HepG2 (cell line): ENCODE results near the gene PELI1. TPM values are rescaled to one million over a fixed set of nuclear protein-coding genes. Genes with fewer than 3 reads are reported as not detected.

ENCODE experiments used
- ATAC-seq: fragments of 200-7000 bp; cut with Tn5 transposase; 3 replicates; pipeline ENCODE4 v1.9.1; 2020; ENCODE audit warnings: mild to moderate bottlenecking, moderate library complexity
- BruUV-seq: library from RNA; stranded (reverse); fragments of 400-500 nt; replicated peaks from 2 replicates; lab custom pipeline; 2021; lab: Mats Ljungman, UMichigan
- CTCF ChIA-PET: fragments of 300-600 bp; formaldehyde crosslinking; extraction: SDS; loops from one replicate; lab custom pipeline; 2021; ENCODE audit warnings: low total read pairs, inconsistent platforms, low intra/inter-chr PET ratio; lab: Yijun Ruan, JAX
- POLR2A ChIA-PET: fragments of 350-600 bp; sonication (Branson Sonifier 250); formaldehyde crosslinking; loops from one replicate; lab custom pipeline; 2020; ENCODE audit warnings: antibody characterized with exemption, inconsistent platforms; lab: Yijun Ruan, JAX
- DNase-seq: peaks from one replicate; pipeline ENCODE4 v3.0.0-alpha.2; 2015; ENCODE audit warnings: low spot score
- FAIRE-seq: peaks from 3 replicates; lab custom pipeline; 2011; peaks lifted over from hg19 to GRCh38; lab: Jason Lieb, UNC
- H2AFZ ChIP-seq: one replicate; pipeline ENCODE4 v1.6.1; 2011; ENCODE audit warnings: low read length, inconsistent platforms
- H3K27ac ChIP-seq: fragments of 300-600 bp; 3 replicates; pipeline ENCODE4 v1.8.0; 2011; ENCODE audit warnings: mixed run types, mild to moderate bottlenecking, mixed read lengths, low read length, inconsistent platforms; ENCODE audit not compliant: insufficient read depth; ENCODE audit errors: extremely low read length
- H3K27me3 ChIP-seq, 2 experiments: fragments of 200-600 bp in 1 of 2; 2 replicates in 1 of 2; 3 replicates in 1 of 2; pipeline versions ENCODE4 v1.6.0 to v1.8.0; 2011; ENCODE audit warnings: low read length in 2 of 2, mild to moderate bottlenecking in 2 of 2, moderate library complexity in 2 of 2, inconsistent platforms in 1 of 2; ENCODE audit not compliant: insufficient read depth in 2 of 2, control insufficient read depth in 1 of 2
- H3K36me3 ChIP-seq, 2 experiments: fragments of 200-600 bp in 1 of 2; replicated peaks in 1 of 2; 2 replicates in 1 of 2; 3 replicates in 1 of 2; pipeline versions ENCODE4 v1.5.1 to v1.8.0; 2011; ENCODE audit warnings: low read length in 2 of 2, inconsistent platforms in 1 of 2; ENCODE audit not compliant: insufficient read depth in 2 of 2, control insufficient read depth in 1 of 2
- H3K4me1 ChIP-seq: 2 replicates; pipeline ENCODE4 v1.5.1; 2012; ENCODE audit warnings: low read length, inconsistent platforms; ENCODE audit not compliant: insufficient read depth
- H3K4me2 ChIP-seq: 2 replicates; pipeline ENCODE4 v1.6.0; 2011; ENCODE audit warnings: low read depth, low read length, inconsistent platforms
- H3K4me3 ChIP-seq, 3 experiments: fragments of 200-600 bp in 1 of 3; sonication (generic), shearing (Covaris generic) in 1 of 3; replicated peaks in 1 of 3; 2 replicates each; pipeline ENCODE4 v1.5.1; 2011 to 2016; ENCODE audit warnings: low read length in 3 of 3, inconsistent platforms in 2 of 3, low read depth in 2 of 3, mild to moderate bottlenecking in 2 of 3, control low read depth in 1 of 3, mixed read lengths in 1 of 3; ENCODE audit not compliant: insufficient read depth in 1 of 3
- H3K79me2 ChIP-seq: one replicate; pipeline ENCODE4 v1.6.1; 2011; ENCODE audit warnings: low read length, inconsistent platforms; ENCODE audit not compliant: insufficient read depth
- H3K9ac ChIP-seq: 2 replicates; pipeline ENCODE4 v1.6.0; 2011; ENCODE audit warnings: mild to moderate bottlenecking, low read depth, low read length, inconsistent platforms; ENCODE audit not compliant: insufficient read depth
- H3K9me3 ChIP-seq: 2 replicates; pipeline ENCODE4 v1.5.1; 2012; ENCODE audit warnings: mild to moderate bottlenecking, low read length
- H4K20me1 ChIP-seq: 2 replicates; pipeline ENCODE4 v1.6.0; 2011; ENCODE audit warnings: inconsistent platforms, mild to moderate bottlenecking, low read length, moderate library complexity; ENCODE audit not compliant: insufficient read depth
- ESRRA ChIP-seq: sonication (generic); formaldehyde crosslinking; IDR thresholded peaks from 2 replicates; pipeline ENCODE4 v1.5.1; 2020; ENCODE audit warnings: mild to moderate bottlenecking, low read depth, missing genetic modification reagents
- FOXO1 ChIP-seq: sonication (generic); formaldehyde crosslinking; IDR thresholded peaks from 2 replicates; pipeline ENCODE4 v1.4.0; 2020; ENCODE audit warnings: missing genetic modification reagents
- HMGA1 ChIP-seq: sonication (generic); formaldehyde crosslinking; conservative IDR thresholded peaks from 2 replicates; pipeline ENCODE4 v1.4.0; 2020; ENCODE audit warnings: missing genetic modification reagents
- KDM5A ChIP-seq: fragments of 200-600 bp; sonication (generic); IDR thresholded peaks from 2 replicates; pipeline ENCODE4 v1.7.0; 2018; ENCODE audit warnings: antibody characterized with exemption, mild to moderate bottlenecking, low read length, borderline replicate concordance
- NCOA5 ChIP-seq: sonication (generic); formaldehyde crosslinking; IDR thresholded peaks from 2 replicates; pipeline ENCODE4 v1.4.0; 2020; ENCODE audit warnings: missing genetic modification reagents
- ZNF781 ChIP-seq: sonication (generic); formaldehyde crosslinking; IDR thresholded peaks from 2 replicates; pipeline ENCODE4 v1.5.1; 2020; ENCODE audit warnings: borderline replicate concordance, mild to moderate bottlenecking, missing genetic modification reagents; ENCODE audit errors: not compliant biosample characterization
- WGBS: methylation state at CpG from one replicate; pipeline ENCODE4 v1.1.6; 2017; ENCODE audit warnings: low lambda C conversion rate; 5-methylcytosine and 5-hydroxymethylcytosine counted together
- in situ Hi-C: cut with HindIII; loops from 2 replicates; pipeline ENCODE4 v1.10.0; 2017; ENCODE audit warnings: low pct_unique_long_range_greater_than_20kb; ENCODE audit not compliant: extremely low pct_ligation_motif_present
- intact Hi-C: fragments of 100-400 bp; cut with micrococcal nuclease; formaldehyde crosslinking; loops from one replicate; pipeline ENCODE4 v1.10.0; 2022; ENCODE audit not compliant: unreplicated experiment
- polyA plus RNA-seq, 8 experiments: library from polyadenylated mRNA; depleted of rRNA in 3 of 8; stranded (reverse) in 7 of 8; unstranded in 1 of 8; fragments of >200 nt; fragmentation: Illumina TruSeq in 4 of 8; extraction: Trizol in 4 of 8; gene quantifications; 2 replicates each; pipeline versions ENCODE4 v1.2.1 to v1.2.3, GENCODE V29; 2011 to 2016; ENCODE audit warnings: low read depth in 4 of 8, missing spikeins in 1 of 8, mixed read lengths in 1 of 8; ENCODE audit not compliant: insufficient read depth in 1 of 8
- total RNA-seq, 5 experiments: library from RNA; depleted of rRNA; stranded (reverse); fragments of >200 nt; fragmentation: Illumina TruSeq; extraction: Trizol; gene quantifications; 2 replicates each; pipeline ENCODE4 v1.2.3, GENCODE V29; 2016; ENCODE audit warnings: low read depth in 1 of 5
- TF ChIP-seq, protein P1 (sequence below): sonication (generic); formaldehyde crosslinking; IDR thresholded peaks from 2 replicates; pipeline ENCODE4 v1.4.0; 2020; ENCODE audit warnings: mild to moderate bottlenecking, missing genetic modification reagents, borderline replicate concordance
- TF ChIP-seq, protein P2 (sequence below): sonication (generic); formaldehyde crosslinking; IDR thresholded peaks from 2 replicates; pipeline ENCODE4 v1.4.0; 2020; ENCODE audit warnings: missing genetic modification reagents
- TF ChIP-seq, protein P3 (sequence below): fragments of 450-650 bp; IDR thresholded peaks from 2 replicates; pipeline ENCODE4 v1.6.1; 2017
- TF ChIP-seq, protein P4 (sequence below): sonication (generic); IDR thresholded peaks from 2 replicates; pipeline ENCODE4 v1.6.1; 2016; ENCODE audit warnings: low read depth, borderline replicate concordance

The PELI1 gene
- total and polyA plus RNA-seq, 2 of the 13 experiments (the other 11 are each of a cell fraction or from before 2014, with no cell fraction given), result 12.5 to 16.2 TPM

DNA sequence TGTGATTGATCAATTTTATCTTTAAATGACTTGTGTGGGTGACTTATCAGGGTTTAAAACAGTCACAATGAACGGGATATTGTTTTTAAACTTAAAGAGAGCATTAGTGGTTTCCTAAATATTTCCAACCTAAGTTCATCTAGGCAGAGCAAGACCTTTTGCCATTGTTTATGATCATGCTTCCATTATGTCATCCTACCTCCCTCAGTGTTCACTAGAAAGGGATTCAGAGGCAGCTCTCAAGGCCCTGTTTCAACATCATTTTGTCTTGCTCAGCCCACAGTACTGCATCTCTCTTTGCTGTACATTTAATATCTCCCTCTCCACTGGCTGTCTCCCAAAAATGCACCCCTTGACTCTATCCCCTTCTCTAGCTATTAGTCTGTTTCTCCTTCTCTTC is 21.5 kb upstream of the PELI1 start:
- no TSS peak for BruUV-seq
- CTCF ChIA-PET, result no interaction called here
- ATAC-seq, result no peak

DNA sequence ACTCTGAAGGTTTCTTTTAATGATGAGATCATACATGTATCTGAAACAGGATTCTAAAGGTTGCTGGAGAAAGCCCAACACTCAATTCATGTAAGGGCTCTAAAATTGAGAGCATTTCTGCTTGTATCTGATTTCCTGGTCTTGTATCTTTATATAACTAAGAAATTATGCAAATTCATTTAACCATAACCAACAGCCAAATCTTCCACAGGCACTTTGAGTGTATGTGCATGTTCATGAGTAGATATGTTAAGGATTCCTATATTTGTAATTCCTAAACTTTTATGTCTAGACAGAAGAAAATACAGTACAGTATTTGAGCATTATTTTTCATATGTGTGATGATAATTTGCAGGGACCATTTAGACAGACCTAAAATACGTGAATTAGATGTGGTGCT is 20.4 kb upstream of the PELI1 start:
- no peak overlapping the region for H3K9ac ChIP-seq
- H2AFZ ChIP-seq, result no peak overlapping the region
- WGBS, result 3% methylated on average over 1 of the region's 1 CpG
- no peak overlapping the region for H3K27ac ChIP-seq
- no peak overlapping the region for H3K4me3 ChIP-seq
- no peaks in the 10 kb centered on the region for H3K36me3 ChIP-seq
- POLR2A ChIA-PET, result no interaction called here
- no peak for ATAC-seq
- BruUV-seq, result no TSS peak
- H3K4me2 ChIP-seq, result no peak overlapping the region
- peaks cover 0 to 13% of the 10 kb centered on the region in 2 experiments; a peak in 4 of 5 replicates for H3K27me3 ChIP-seq
- FAIRE-seq, result no peak
- peaks cover 9% of the 10 kb centered on the region for H3K4me1 ChIP-seq
- in situ Hi-C loops, result no loop called here
- H3K79me2 ChIP-seq, result no peaks in the 10 kb centered on the region
- DNase-seq, result no peak
- no peaks in the 10 kb centered on the region for H4K20me1 ChIP-seq
- no peaks in the 10 kb centered on the region for H3K9me3 ChIP-seq
- intact Hi-C loops, result no loop called here
- CTCF ChIA-PET, result no interaction called here
- TF ChIP-seq, protein P1, sequence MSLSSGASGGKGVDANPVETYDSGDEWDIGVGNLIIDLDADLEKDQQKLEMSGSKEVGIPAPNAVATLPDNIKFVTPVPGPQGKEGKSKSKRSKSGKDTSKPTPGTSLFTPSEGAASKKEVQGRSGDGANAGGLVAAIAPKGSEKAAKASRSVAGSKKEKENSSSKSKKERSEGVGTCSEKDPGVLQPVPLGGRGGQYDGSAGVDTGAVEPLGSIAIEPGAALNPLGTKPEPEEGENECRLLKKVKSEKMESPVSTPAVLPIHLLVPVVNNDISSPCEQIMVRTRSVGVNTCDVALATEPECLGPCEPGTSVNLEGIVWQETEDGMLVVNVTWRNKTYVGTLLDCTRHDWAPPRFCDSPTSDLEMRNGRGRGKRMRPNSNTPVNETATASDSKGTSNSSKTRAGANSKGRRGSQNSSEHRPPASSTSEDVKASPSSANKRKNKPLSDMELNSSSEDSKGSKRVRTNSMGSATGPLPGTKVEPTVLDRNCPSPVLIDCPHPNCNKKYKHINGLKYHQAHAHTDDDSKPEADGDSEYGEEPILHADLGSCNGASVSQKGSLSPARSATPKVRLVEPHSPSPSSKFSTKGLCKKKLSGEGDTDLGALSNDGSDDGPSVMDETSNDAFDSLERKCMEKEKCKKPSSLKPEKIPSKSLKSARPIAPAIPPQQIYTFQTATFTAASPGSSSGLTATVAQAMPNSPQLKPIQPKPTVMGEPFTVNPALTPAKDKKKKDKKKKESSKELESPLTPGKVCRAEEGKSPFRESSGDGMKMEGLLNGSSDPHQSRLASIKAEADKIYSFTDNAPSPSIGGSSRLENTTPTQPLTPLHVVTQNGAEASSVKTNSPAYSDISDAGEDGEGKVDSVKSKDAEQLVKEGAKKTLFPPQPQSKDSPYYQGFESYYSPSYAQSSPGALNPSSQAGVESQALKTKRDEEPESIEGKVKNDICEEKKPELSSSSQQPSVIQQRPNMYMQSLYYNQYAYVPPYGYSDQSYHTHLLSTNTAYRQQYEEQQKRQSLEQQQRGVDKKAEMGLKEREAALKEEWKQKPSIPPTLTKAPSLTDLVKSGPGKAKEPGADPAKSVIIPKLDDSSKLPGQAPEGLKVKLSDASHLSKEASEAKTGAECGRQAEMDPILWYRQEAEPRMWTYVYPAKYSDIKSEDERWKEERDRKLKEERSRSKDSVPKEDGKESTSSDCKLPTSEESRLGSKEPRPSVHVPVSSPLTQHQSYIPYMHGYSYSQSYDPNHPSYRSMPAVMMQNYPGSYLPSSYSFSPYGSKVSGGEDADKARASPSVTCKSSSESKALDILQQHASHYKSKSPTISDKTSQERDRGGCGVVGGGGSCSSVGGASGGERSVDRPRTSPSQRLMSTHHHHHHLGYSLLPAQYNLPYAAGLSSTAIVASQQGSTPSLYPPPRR (CRISPR knock-in tag), result no peak
- TF ChIP-seq, protein P2, sequence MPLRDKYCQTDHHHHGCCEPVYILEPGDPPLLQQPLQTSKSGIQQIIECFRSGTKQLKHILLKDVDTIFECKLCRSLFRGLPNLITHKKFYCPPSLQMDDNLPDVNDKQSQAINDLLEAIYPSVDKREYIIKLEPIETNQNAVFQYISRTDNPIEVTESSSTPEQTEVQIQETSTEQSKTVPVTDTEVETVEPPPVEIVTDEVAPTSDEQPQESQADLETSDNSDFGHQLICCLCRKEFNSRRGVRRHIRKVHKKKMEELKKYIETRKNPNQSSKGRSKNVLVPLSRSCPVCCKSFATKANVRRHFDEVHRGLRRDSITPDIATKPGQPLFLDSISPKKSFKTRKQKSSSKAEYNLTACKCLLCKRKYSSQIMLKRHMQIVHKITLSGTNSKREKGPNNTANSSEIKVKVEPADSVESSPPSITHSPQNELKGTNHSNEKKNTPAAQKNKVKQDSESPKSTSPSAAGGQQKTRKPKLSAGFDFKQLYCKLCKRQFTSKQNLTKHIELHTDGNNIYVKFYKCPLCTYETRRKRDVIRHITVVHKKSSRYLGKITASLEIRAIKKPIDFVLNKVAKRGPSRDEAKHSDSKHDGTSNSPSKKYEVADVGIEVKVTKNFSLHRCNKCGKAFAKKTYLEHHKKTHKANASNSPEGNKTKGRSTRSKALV (CRISPR knock-in tag), result no peak
- TF ChIP-seq HMGA1, result no peak
- TF ChIP-seq ESRRA (CRISPR knock-in tag), result no peak

More for the DNA sequence above, 21.5 kb upstream of the PELI1 start:
- POLR2A ChIA-PET, result no interaction called here
- Histone ChIP-seq H3K27ac (no peak overlapping the region), H3K27me3 (peaks cover 0 to 13% of the 10 kb centered on the region in 2 experiments; a peak in 4 of 5 replicates), H3K9me3 (no peaks in the 10 kb centered on the region), H3K4me3 (no peak overlapping the region), H3K4me1 (no peaks in the 10 kb centered on the region), H3K79me2 (no peaks in the 10 kb centered on the region), H3K9ac (no peak overlapping the region), H2AFZ (no peak overlapping the region), H4K20me1 (no peaks in the 10 kb centered on the region), H3K36me3 (no peaks in the 10 kb centered on the region), H3K4me2 (no peak overlapping the region)
- in situ Hi-C loops (no loop called here), intact Hi-C loops (no loop called here)
- 3% methylated on average over 1 of the region's 1 CpG for WGBS
- TF ChIP-seq NCOA5 (CRISPR knock-in tag), result no peak
- no peak for TF ChIP-seq KDM5A
- TF ChIP-seq FOXO1 (CRISPR knock-in tag), result no peak
- TF ChIP-seq ZNF781 (CRISPR knock-in tag), result no peak
- TF ChIP-seq, protein P3, sequence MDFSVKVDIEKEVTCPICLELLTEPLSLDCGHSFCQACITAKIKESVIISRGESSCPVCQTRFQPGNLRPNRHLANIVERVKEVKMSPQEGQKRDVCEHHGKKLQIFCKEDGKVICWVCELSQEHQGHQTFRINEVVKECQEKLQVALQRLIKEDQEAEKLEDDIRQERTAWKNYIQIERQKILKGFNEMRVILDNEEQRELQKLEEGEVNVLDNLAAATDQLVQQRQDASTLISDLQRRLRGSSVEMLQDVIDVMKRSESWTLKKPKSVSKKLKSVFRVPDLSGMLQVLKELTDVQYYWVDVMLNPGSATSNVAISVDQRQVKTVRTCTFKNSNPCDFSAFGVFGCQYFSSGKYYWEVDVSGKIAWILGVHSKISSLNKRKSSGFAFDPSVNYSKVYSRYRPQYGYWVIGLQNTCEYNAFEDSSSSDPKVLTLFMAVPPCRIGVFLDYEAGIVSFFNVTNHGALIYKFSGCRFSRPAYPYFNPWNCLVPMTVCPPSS, result no peak
- TF ChIP-seq, protein P4, sequence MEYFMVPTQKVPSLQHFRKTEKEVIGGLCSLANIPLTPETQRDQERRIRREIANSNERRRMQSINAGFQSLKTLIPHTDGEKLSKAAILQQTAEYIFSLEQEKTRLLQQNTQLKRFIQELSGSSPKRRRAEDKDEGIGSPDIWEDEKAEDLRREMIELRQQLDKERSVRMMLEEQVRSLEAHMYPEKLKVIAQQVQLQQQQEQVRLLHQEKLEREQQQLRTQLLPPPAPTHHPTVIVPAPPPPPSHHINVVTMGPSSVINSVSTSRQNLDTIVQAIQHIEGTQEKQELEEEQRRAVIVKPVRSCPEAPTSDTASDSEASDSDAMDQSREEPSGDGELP, result no peak
- FAIRE-seq (no peak), DNase-seq (no peak)
